ENCODE results near the gene MTRR.

The MTRR gene

DNA sequence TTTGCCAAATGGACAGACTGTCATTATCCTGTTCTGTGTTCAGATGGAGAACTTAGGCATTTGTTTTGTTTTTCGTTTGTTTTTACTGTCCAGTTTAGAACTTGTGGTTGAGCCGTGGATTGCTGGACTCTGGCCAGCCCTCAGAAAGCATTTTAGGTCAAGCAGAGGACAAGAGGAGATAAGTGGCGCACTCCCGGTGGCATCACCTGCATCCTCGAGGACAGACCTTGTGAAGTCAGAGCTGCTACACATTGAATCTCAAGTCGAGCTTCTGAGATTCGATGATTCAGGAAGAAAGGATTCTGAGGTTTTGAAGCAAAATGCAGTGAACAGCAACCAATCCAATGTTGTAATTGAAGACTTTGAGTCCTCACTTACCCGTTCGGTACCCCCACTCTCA, 8.9 kb downstream of the MTRR start:
- TF ChIP-seq, protein P1, sequence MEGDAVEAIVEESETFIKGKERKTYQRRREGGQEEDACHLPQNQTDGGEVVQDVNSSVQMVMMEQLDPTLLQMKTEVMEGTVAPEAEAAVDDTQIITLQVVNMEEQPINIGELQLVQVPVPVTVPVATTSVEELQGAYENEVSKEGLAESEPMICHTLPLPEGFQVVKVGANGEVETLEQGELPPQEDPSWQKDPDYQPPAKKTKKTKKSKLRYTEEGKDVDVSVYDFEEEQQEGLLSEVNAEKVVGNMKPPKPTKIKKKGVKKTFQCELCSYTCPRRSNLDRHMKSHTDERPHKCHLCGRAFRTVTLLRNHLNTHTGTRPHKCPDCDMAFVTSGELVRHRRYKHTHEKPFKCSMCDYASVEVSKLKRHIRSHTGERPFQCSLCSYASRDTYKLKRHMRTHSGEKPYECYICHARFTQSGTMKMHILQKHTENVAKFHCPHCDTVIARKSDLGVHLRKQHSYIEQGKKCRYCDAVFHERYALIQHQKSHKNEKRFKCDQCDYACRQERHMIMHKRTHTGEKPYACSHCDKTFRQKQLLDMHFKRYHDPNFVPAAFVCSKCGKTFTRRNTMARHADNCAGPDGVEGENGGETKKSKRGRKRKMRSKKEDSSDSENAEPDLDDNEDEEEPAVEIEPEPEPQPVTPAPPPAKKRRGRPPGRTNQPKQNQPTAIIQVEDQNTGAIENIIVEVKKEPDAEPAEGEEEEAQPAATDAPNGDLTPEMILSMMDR (IDR thresholded peaks at IDR 0.05; ENCODE audit: low read depth, low read length): no peak
- H3K4me3 ChIP-seq (ENCODE audit: low read depth, low read length): no peak overlapping the region

- TF ChIP-seq, protein P1 (IDR thresholded peaks at IDR 0.05; ENCODE audit: low read depth, low read length): no peak
- H3K4me3 ChIP-seq (ENCODE audit: low read depth, low read length): no peak overlapping the region
Observed at GRCh38 chr5:7878381-7878873, 9.5 kb downstream of the MTRR start.

- no peak overlapping the region for H3K4me3 ChIP-seq (ENCODE audit: low read depth, low read length)
- TF ChIP-seq, protein P1 (IDR thresholded peaks at IDR 0.05; ENCODE audit: low read depth, low read length): no peak
Observed at GRCh38 chr5:7881091-7881490, 12.1 kb downstream of the MTRR start.

GRCh38 chr5:7881816-7882215, 12.9 kb downstream of the MTRR start:
- H3K4me3 ChIP-seq (ENCODE audit: low read depth, low read length): no peak overlapping the region
- TF ChIP-seq, protein P1 (IDR thresholded peaks at IDR 0.05; ENCODE audit: low read depth, low read length): no peak

- TF ChIP-seq, protein P1 (IDR thresholded peaks at IDR 0.05; ENCODE audit: low read depth, low read length): no peak
Observed at GRCh38 chr5:7882926-7883325, 14.0 kb downstream of the MTRR start.

GRCh38 chr5:7884491-7885267, 15.7 kb downstream of the MTRR start:
- TF ChIP-seq, protein P1 (IDR thresholded peaks at IDR 0.05; ENCODE audit: low read depth, low read length): no peak
- no peak overlapping the region for H3K4me3 ChIP-seq (ENCODE audit: low read depth, low read length)

More at GRCh38 chr5:7882926-7883325, 14.0 kb downstream of the MTRR start:
- H3K4me3 ChIP-seq (ENCODE audit: low read depth, low read length): no peak overlapping the region

- TF ChIP-seq, protein P1 (IDR thresholded peaks at IDR 0.05; ENCODE audit: low read depth, low read length): no peak
- H3K4me3 ChIP-seq (ENCODE audit: low read depth, low read length): no peak overlapping the region
Observed at GRCh38 chr5:7886849-7887475, 18.0 kb downstream of the MTRR start.
